HepG2 (cell line): ENCODE measurements around the gene CDH13. TPM values are rescaled to one million over a fixed set of nuclear protein-coding genes. Genes with fewer than 3 reads are reported as not detected.

Source experiments
- ATAC-seq: fragments of 200-7000 bp; cut with Tn5 transposase; 3 replicates; pipeline ENCODE4 v1.9.1; 2020; ENCODE audit warnings: mild to moderate bottlenecking, moderate library complexity
- BruUV-seq: library from RNA; stranded (reverse); fragments of 400-500 nt; replicated peaks from 2 replicates; lab custom pipeline; 2021; lab: Mats Ljungman, UMichigan
- CTCF ChIA-PET: fragments of 300-600 bp; formaldehyde crosslinking; extraction: SDS; loops from one replicate; lab custom pipeline; 2021; ENCODE audit warnings: low total read pairs, inconsistent platforms, low intra/inter-chr PET ratio; lab: Yijun Ruan, JAX
- POLR2A ChIA-PET: fragments of 350-600 bp; sonication (Branson Sonifier 250); formaldehyde crosslinking; loops from one replicate; lab custom pipeline; 2020; ENCODE audit warnings: antibody characterized with exemption, inconsistent platforms; lab: Yijun Ruan, JAX
- DNase-seq: peaks from one replicate; pipeline ENCODE4 v3.0.0-alpha.2; 2015; ENCODE audit warnings: low spot score
- FAIRE-seq: peaks from 3 replicates; lab custom pipeline; 2011; peaks lifted over from hg19 to GRCh38; lab: Jason Lieb, UNC
- H2AFZ ChIP-seq: one replicate; pipeline ENCODE4 v1.6.1; 2011; ENCODE audit warnings: low read length, inconsistent platforms
- H3K27ac ChIP-seq: fragments of 300-600 bp; 3 replicates; pipeline ENCODE4 v1.8.0; 2011; ENCODE audit warnings: mixed run types, mild to moderate bottlenecking, mixed read lengths, low read length, inconsistent platforms; ENCODE audit not compliant: insufficient read depth; ENCODE audit errors: extremely low read length
- H3K27me3 ChIP-seq, 2 experiments: fragments of 200-600 bp in 1 of 2; 2 replicates in 1 of 2; 3 replicates in 1 of 2; pipeline versions ENCODE4 v1.6.0 to v1.8.0; 2011; ENCODE audit warnings: low read length in 2 of 2, mild to moderate bottlenecking in 2 of 2, moderate library complexity in 2 of 2, inconsistent platforms in 1 of 2; ENCODE audit not compliant: insufficient read depth in 2 of 2, control insufficient read depth in 1 of 2
- H3K36me3 ChIP-seq, 2 experiments: fragments of 200-600 bp in 1 of 2; replicated peaks in 1 of 2; 2 replicates in 1 of 2; 3 replicates in 1 of 2; pipeline versions ENCODE4 v1.5.1 to v1.8.0; 2011; ENCODE audit warnings: low read length in 2 of 2, inconsistent platforms in 1 of 2; ENCODE audit not compliant: insufficient read depth in 2 of 2, control insufficient read depth in 1 of 2
- H3K4me1 ChIP-seq: 2 replicates; pipeline ENCODE4 v1.5.1; 2012; ENCODE audit warnings: low read length, inconsistent platforms; ENCODE audit not compliant: insufficient read depth
- H3K4me2 ChIP-seq: 2 replicates; pipeline ENCODE4 v1.6.0; 2011; ENCODE audit warnings: low read depth, low read length, inconsistent platforms
- H3K4me3 ChIP-seq, 3 experiments: fragments of 200-600 bp in 1 of 3; sonication (generic), shearing (Covaris generic) in 1 of 3; replicated peaks in 1 of 3; 2 replicates each; pipeline ENCODE4 v1.5.1; 2011 to 2016; ENCODE audit warnings: low read length in 3 of 3, inconsistent platforms in 2 of 3, low read depth in 2 of 3, mild to moderate bottlenecking in 2 of 3, control low read depth in 1 of 3, mixed read lengths in 1 of 3; ENCODE audit not compliant: insufficient read depth in 1 of 3
- H3K79me2 ChIP-seq: one replicate; pipeline ENCODE4 v1.6.1; 2011; ENCODE audit warnings: low read length, inconsistent platforms; ENCODE audit not compliant: insufficient read depth
- H3K9ac ChIP-seq: 2 replicates; pipeline ENCODE4 v1.6.0; 2011; ENCODE audit warnings: mild to moderate bottlenecking, low read depth, low read length, inconsistent platforms; ENCODE audit not compliant: insufficient read depth
- H3K9me3 ChIP-seq: 2 replicates; pipeline ENCODE4 v1.5.1; 2012; ENCODE audit warnings: mild to moderate bottlenecking, low read length
- H4K20me1 ChIP-seq: 2 replicates; pipeline ENCODE4 v1.6.0; 2011; ENCODE audit warnings: inconsistent platforms, mild to moderate bottlenecking, low read length, moderate library complexity; ENCODE audit not compliant: insufficient read depth
- CREB1 ChIP-seq, 2 experiments: fragments of 450-650 bp in 1 of 2; IDR thresholded peaks; 2 replicates each; pipeline ENCODE4 v1.6.1; 2016 to 2017; ENCODE audit warnings: control low read depth in 1 of 2, mild to moderate bottlenecking in 1 of 2, missing compliant biosample characterization in 1 of 2, missing genetic modification characterization in 1 of 2
- ETV5 ChIP-seq: IDR thresholded peaks from 2 replicates; pipeline ENCODE4 v1.6.1; 2018; ENCODE audit warnings: missing biosample characterization, missing genetic modification reagents, inconsistent platforms, borderline replicate concordance
- PRPF4 ChIP-seq: fragments of 200-400 bp; formaldehyde crosslinking; IDR thresholded peaks from 2 replicates; pipeline ENCODE4 v1.6.1; 2016; ENCODE audit warnings: low read length, low read depth; ENCODE audit not compliant: poor library complexity, severe bottlenecking
- SP140L ChIP-seq: sonication (generic); formaldehyde crosslinking; IDR thresholded peaks from 2 replicates; pipeline ENCODE4 v1.4.0; 2020; ENCODE audit warnings: missing genetic modification reagents, borderline replicate concordance
- ZNF124 ChIP-seq: sonication (generic); formaldehyde crosslinking; IDR thresholded peaks from 2 replicates; pipeline ENCODE4 v1.4.0; 2020; ENCODE audit warnings: missing genetic modification reagents
- WGBS: methylation state at CpG from one replicate; pipeline ENCODE4 v1.1.6; 2017; ENCODE audit warnings: low lambda C conversion rate; 5-methylcytosine and 5-hydroxymethylcytosine counted together
- in situ Hi-C: cut with HindIII; loops from 2 replicates; pipeline ENCODE4 v1.10.0; 2017; ENCODE audit warnings: low pct_unique_long_range_greater_than_20kb; ENCODE audit not compliant: extremely low pct_ligation_motif_present
- intact Hi-C: fragments of 100-400 bp; cut with micrococcal nuclease; formaldehyde crosslinking; loops from one replicate; pipeline ENCODE4 v1.10.0; 2022; ENCODE audit not compliant: unreplicated experiment
- polyA plus RNA-seq, 8 experiments: library from polyadenylated mRNA; depleted of rRNA in 3 of 8; stranded (reverse) in 7 of 8; unstranded in 1 of 8; fragments of >200 nt; fragmentation: Illumina TruSeq in 4 of 8; extraction: Trizol in 4 of 8; gene quantifications; 2 replicates each; pipeline versions ENCODE4 v1.2.1 to v1.2.3, GENCODE V29; 2011 to 2016; ENCODE audit warnings: low read depth in 4 of 8, missing spikeins in 1 of 8, mixed read lengths in 1 of 8; ENCODE audit not compliant: insufficient read depth in 1 of 8
- total RNA-seq, 5 experiments: library from RNA; depleted of rRNA; stranded (reverse); fragments of >200 nt; fragmentation: Illumina TruSeq; extraction: Trizol; gene quantifications; 2 replicates each; pipeline ENCODE4 v1.2.3, GENCODE V29; 2016; ENCODE audit warnings: low read depth in 1 of 5

CDH13 gene
- total and polyA plus RNA-seq, 2 of the 13 experiments (the other 11 are each of a cell fraction or from before 2014, with no cell fraction given), result not detected

GRCh38 chr16:82616356-82616755 lies 10.4 kb upstream of the CDH13 start:
- ChIA-PET CTCF (no interaction called here), POLR2A (interaction anchor here (0.6 kb wide), 1 partner anchor 789 kb away, joined by 3 read pairs; no protein-coding TSS in a partner anchor)
- intact Hi-C loops (no loop called here), in situ Hi-C loops (no loop called here)
- H3K79me2 ChIP-seq, result no peaks in the 10 kb centered on the region
- no peaks in the 10 kb centered on the region for H3K27me3 ChIP-seq
- DNase-seq, result no peak
- no peak for FAIRE-seq
- H3K4me3 ChIP-seq, result no peak overlapping the region
- H3K9me3 ChIP-seq, result no peaks in the 10 kb centered on the region
- H3K9ac ChIP-seq, result no peak overlapping the region
- 23% methylated on average over 4 of the region's 4 CpGs for WGBS
- no peak overlapping the region for H3K4me2 ChIP-seq
- no peaks in the 10 kb centered on the region for H4K20me1 ChIP-seq
- H3K27ac ChIP-seq, result no peak overlapping the region
- H2AFZ ChIP-seq, result no peak overlapping the region
- no peaks in the 10 kb centered on the region for H3K4me1 ChIP-seq
- TF ChIP-seq SP140L (CRISPR knock-in tag), result no peak
- peak; percentile 41; the same call in 1 of the 2 replicates for TF ChIP-seq CREB1 (IDR thresholded peaks at IDR 0.05)
- TF ChIP-seq CREB1 (CRISPR knock-in tag; IDR thresholded peaks at IDR 0.05), result no peak
- ATAC-seq, result no peak
- no peaks in the 10 kb centered on the region for H3K36me3 ChIP-seq
- no TSS peak for BruUV-seq

GRCh38 chr16:82621781-82622180 lies 5.0 kb upstream of the CDH13 start:
- Histone ChIP-seq H3K27me3 (peaks cover 1 to 16% of the 10 kb centered on the region in 2 experiments; a peak in 3 of 5 replicates), H3K9me3 (no peaks in the 10 kb centered on the region), H3K4me2 (no peak overlapping the region), H3K4me3 (no peak overlapping the region), H2AFZ (no peak overlapping the region), H3K4me1 (no peaks in the 10 kb centered on the region), H3K27ac (no peak overlapping the region), H3K36me3 (no peaks in the 10 kb centered on the region), H4K20me1 (no peaks in the 10 kb centered on the region), H3K79me2 (no peaks in the 10 kb centered on the region), H3K9ac (no peak overlapping the region)
- DNase-seq, result no peak
- TF ChIP-seq ZNF124 (CRISPR knock-in tag) (no peak), ETV5 (CRISPR knock-in tag) (no peak), PRPF4 (no peak)
- POLR2A ChIA-PET, result no interaction called here
- intact Hi-C loops (no loop called here), in situ Hi-C loops (no loop called here)
- no TSS peak for BruUV-seq
- WGBS, result 0% methylated on average over 1 of the region's 1 CpG
- CTCF ChIA-PET, result no interaction called here
- FAIRE-seq, result no peak
- no peak for ATAC-seq
